A549 (cell line): Measurements from ENCODE around the gene SAPCD2. TPM values are rescaled to one million over a fixed set of nuclear protein-coding genes. Genes with fewer than 3 reads are reported as not detected.

Experiments
- ATAC-seq, 2 experiments: fragments of 200-7000 bp in 1 of 2; fragments of >200 bp in 1 of 2; cut with Nextera tagmentation in 1 of 2; cut with Tn5 transposase in 1 of 2; 3 replicates each; pipeline versions ENCODE4 v1.8.0 to v1.9.1; 2018 to 2020; ENCODE audit warnings: mild to moderate bottlenecking in 1 of 2, moderate library complexity in 1 of 2
- CTCF ChIA-PET: fragments of 300-600 bp; sonication (Branson Sonifier 250); formaldehyde crosslinking; extraction: SDS; loops from one replicate; lab custom pipeline; 2021; ENCODE audit warnings: antibody characterized with exemption, inconsistent platforms; lab: Yijun Ruan, JAX
- POLR2A ChIA-PET: fragments of 350-600 bp; formaldehyde crosslinking; extraction: SDS; loops from one replicate; lab custom pipeline; 2021; ENCODE audit warnings: antibody characterized with exemption, inconsistent platforms; lab: Yijun Ruan, JAX
- DNase-seq, 2 experiments: peaks; one replicate each; pipeline versions ENCODE4 v3.0.0 to v3.0.0-alpha.2; 2011 to 2016; ENCODE audit warnings: low read depth in 1 of 2, low spot score in 1 of 2
- FAIRE-seq: peaks from 2 replicates; lab custom pipeline; 2011; peaks lifted over from hg19 to GRCh38; lab: Jason Lieb, UNC
- H3K27ac ChIP-seq, 2 experiments: fragments of >200 bp; sonication (Bioruptor Twin); formaldehyde crosslinking; 3 replicates each; pipeline ENCODE4 v1.5.1; 2016 to 2017
- H3K4me1 ChIP-seq: fragments of >200 bp; sonication (Bioruptor Twin); formaldehyde crosslinking; 3 replicates; pipeline ENCODE4 v1.6.1; 2016
- H3K4me2 ChIP-seq: fragments of >200 bp; sonication (Bioruptor Twin); formaldehyde crosslinking; 3 replicates; pipeline ENCODE4 v1.6.1; 2016
- H3K4me3 ChIP-seq: fragments of >200 bp; sonication (Bioruptor Twin); formaldehyde crosslinking; 3 replicates; pipeline ENCODE4 v1.5.1; 2016
- H3K9me3 ChIP-seq: fragments of >200 bp; sonication (Bioruptor Twin); formaldehyde crosslinking; 3 replicates; pipeline ENCODE4 v1.6.1; 2016
- CBX8 ChIP-seq: fragments of 200-600 bp; sonication (generic); IDR thresholded peaks from 2 replicates; pipeline ENCODE4 v1.6.1; 2016
- FOSB ChIP-seq: fragments of 250-450 bp; sonication (Bioruptor Pico); IDR thresholded peaks from 2 replicates; pipeline ENCODE4 v1.5.0; 2020; ENCODE audit warnings: mild to moderate bottlenecking, moderate library complexity
- FOSL2 ChIP-seq, 2 experiments: fragments of 450-650 bp in 1 of 2; fragments of >200 bp in 1 of 2; sonication (Bioruptor Twin) in 1 of 2; formaldehyde crosslinking; IDR thresholded peaks; 2 replicates each; pipeline versions ENCODE4 v1.5.0 to v1.6.1; 2016 to 2020; ENCODE audit warnings: mild to moderate bottlenecking in 1 of 2, moderate library complexity in 1 of 2
- HOXA7 ChIP-seq: fragments of 250-450 bp; sonication (Bioruptor Pico); IDR thresholded peaks from 2 replicates; pipeline ENCODE4 v1.5.0; 2020; ENCODE audit warnings: mild to moderate bottlenecking, moderate library complexity
- TP53 ChIP-seq: fragments of 250-450 bp; sonication (Bioruptor Pico); IDR thresholded peaks from 2 replicates; pipeline ENCODE4 v1.5.0; 2021; ENCODE audit warnings: mild to moderate bottlenecking, moderate library complexity
- ZNF302 ChIP-seq: fragments of 250-450 bp; sonication (Bioruptor Pico); IDR thresholded peaks from 2 replicates; pipeline ENCODE4 v1.9.0; 2021; ENCODE audit warnings: inconsistent platforms, mild to moderate bottlenecking, moderate library complexity
- WGBS: methylation state at CpG from one replicate; pipeline ENCODE4 v1.1.6; 2017; ENCODE audit errors: missing lambda C conversion rate; 5-methylcytosine and 5-hydroxymethylcytosine counted together
- polyA plus RNA-seq, 4 experiments: library from polyadenylated mRNA; depleted of rRNA in 3 of 4; stranded (reverse); fragments of >200 nt; fragmentation: RNase III in 1 of 4; extraction: RNeasy Plus Mini Kit Qiagen cat#74134 plus additional on column Dnase treatment in 1 of 4; gene quantifications; 2 replicates in 3 of 4; 3 replicates in 1 of 4; pipeline ENCODE4 v1.2.3, GENCODE V29; 2011 to 2017
- small RNA-seq, 6 experiments: library from RNA; depleted of rRNA; stranded (forward); fragments of <200 nt; gene quantifications; one replicate each; pipeline ENCODE3, GENCODE V24; 2012
- TF ChIP-seq, protein P1 (sequence below): IDR thresholded peaks from 2 replicates; pipeline ENCODE4 v1.6.1; 2012
- TF ChIP-seq, protein P2 (sequence below): fragments of >200 bp; sonication (Bioruptor Twin); formaldehyde crosslinking; IDR thresholded peaks from 3 replicates; pipeline ENCODE4 v1.6.1; 2016
- TF ChIP-seq, protein P3 (sequence below): IDR thresholded peaks from 2 replicates; pipeline ENCODE4 v1.6.1; 2012; ENCODE audit warnings: low read depth, borderline replicate concordance
- TF ChIP-seq, protein P4 (sequence below): IDR thresholded peaks from 2 replicates; pipeline ENCODE4 v1.6.1; 2012

SAPCD2 gene
- polyA plus RNA-seq, 2 of the 4 experiments (the other 2 are of a cell fraction), result 6.9 to 14.6 TPM

DNA sequence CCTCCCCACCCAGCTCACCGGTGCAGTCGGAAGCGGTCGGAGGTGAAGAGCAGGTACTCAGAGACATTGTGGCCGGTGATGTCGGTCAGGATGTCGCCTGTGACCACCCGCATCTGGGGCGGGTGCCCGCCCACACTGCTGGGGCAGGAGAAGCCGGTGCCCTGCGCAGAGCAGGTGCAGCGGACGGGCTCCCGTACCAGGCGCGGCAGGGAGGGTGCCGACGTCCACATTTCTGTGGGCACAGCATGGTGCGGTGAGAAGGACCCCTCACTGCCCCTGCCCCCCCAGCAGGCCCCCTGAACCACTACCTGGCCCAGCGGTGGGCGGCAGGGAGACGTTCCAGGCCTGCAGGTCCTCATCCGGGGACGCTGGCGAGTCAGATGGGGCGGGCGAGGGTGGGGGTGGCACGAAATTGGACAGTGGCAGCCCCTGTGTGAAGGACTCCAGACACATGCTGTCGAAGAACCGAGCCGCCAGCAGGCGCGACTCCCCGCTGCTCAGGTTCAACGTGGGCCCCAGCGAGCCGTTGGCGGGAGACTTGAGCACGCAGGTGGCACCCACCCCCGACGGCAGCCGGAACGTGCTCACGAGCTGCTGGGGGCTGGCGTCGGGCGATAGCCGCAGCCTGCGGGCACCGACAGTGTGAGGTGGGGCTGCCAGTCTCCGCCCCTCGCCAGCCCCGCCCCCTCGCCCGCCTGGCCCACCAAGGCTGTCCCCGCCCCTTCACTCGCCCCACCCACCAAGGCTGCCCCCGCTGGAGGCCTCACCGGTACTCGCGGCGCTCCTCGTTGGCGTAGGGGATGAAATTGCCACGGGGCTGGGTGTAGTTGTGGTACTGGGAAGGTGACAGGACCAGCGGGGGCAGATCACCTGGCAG, 57.4 kb downstream of the SAPCD2 start:
- Histone ChIP-seq H3K4me3 (no peak overlapping the region), H3K4me1 (no peaks in the 10 kb centered on the region), H3K4me2 (no peak overlapping the region), H3K27ac (no peak overlapping the region), H3K9me3 (no peaks in the 10 kb centered on the region)
- 0 out of 6 replicates have a peak, but pooled peaks of 1 of the 2 experiments have one; percentile 9 for ATAC-seq
- POLR2A ChIA-PET, result no interaction called here
- no peak for DNase-seq
- TF ChIP-seq FOSB (CRISPR knock-in tag), result no peak
- TF ChIP-seq CBX8, result no peak
- TF ChIP-seq, protein P1, sequence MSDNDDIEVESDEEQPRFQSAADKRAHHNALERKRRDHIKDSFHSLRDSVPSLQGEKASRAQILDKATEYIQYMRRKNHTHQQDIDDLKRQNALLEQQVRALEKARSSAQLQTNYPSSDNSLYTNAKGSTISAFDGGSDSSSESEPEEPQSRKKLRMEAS, result no peak
- TF ChIP-seq, protein P2, sequence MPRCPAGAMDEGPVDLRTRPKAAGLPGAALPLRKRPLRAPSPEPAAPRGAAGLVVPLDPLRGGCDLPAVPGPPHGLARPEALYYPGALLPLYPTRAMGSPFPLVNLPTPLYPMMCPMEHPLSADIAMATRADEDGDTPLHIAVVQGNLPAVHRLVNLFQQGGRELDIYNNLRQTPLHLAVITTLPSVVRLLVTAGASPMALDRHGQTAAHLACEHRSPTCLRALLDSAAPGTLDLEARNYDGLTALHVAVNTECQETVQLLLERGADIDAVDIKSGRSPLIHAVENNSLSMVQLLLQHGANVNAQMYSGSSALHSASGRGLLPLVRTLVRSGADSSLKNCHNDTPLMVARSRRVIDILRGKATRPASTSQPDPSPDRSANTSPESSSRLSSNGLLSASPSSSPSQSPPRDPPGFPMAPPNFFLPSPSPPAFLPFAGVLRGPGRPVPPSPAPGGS, result no peak
- TF ChIP-seq FOSL2 (IDR thresholded peaks at IDR 0.05), result no peak
- TF ChIP-seq FOSL2 (CRISPR knock-in tag; IDR thresholded peaks at IDR 0.05), result no peak
- TF ChIP-seq, protein P3, sequence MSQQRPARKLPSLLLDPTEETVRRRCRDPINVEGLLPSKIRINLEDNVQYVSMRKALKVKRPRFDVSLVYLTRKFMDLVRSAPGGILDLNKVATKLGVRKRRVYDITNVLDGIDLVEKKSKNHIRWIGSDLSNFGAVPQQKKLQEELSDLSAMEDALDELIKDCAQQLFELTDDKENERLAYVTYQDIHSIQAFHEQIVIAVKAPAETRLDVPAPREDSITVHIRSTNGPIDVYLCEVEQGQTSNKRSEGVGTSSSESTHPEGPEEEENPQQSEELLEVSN, result no peak
- TF ChIP-seq HOXA7 (CRISPR knock-in tag), result no peak
- TF ChIP-seq ZNF302 (CRISPR knock-in tag), result no peak
- TF ChIP-seq TP53 (CRISPR knock-in tag), result no peak
- TF ChIP-seq, protein P4, sequence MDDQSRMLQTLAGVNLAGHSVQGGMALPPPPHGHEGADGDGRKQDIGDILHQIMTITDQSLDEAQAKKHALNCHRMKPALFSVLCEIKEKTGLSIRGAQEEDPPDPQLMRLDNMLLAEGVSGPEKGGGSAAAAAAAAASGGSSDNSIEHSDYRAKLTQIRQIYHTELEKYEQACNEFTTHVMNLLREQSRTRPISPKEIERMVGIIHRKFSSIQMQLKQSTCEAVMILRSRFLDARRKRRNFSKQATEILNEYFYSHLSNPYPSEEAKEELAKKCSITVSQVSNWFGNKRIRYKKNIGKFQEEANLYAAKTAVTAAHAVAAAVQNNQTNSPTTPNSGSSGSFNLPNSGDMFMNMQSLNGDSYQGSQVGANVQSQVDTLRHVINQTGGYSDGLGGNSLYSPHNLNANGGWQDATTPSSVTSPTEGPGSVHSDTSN, result no peak
- no peak for FAIRE-seq
- 94% methylated on average over 29 of the region's 67 CpGs for WGBS
- CTCF ChIA-PET, result interaction anchor here (1.3 to 3.3 kb wide), 3 partner anchors 17 to 65 kb away, joined by 4 to 13 read pairs (median 12); no protein-coding TSS in a partner anchor

Small RNA genes within 50 kb of the gene (small RNA-seq; reads per million reads assigned to genes)
- gene RF00153, result 0 reads per million in 6 experiments

Other genes starting within 250 kb of the SAPCD2 start
Only the 30 nearest of the 36 such genes appear.
- gene TRAF2, start 184.0 kb downstream of the SAPCD2 start, polyA plus RNA-seq (2011; rRNA removed), result 23.8 and 24.5 TPM in 2 replicates
- gene TRAF2, start 184.0 kb downstream of the SAPCD2 start, polyA plus RNA-seq (2017; fragmentation: RNase III; extraction: RNeasy Plus Mini Kit Qiagen cat#74134 plus additional on column Dnase treatment), result 36.4 to 49.4 TPM (median 39.5 TPM) in 3 replicates
- 37.3 and 37.5 TPM in 2 replicates for gene FBXW5, start 125.8 kb downstream of the SAPCD2 start, polyA plus RNA-seq (2011; rRNA removed)
- gene FBXW5, start 125.8 kb downstream of the SAPCD2 start, polyA plus RNA-seq (2017; fragmentation: RNase III; extraction: RNeasy Plus Mini Kit Qiagen cat#74134 plus additional on column Dnase treatment), result 59.3 to 61.4 TPM (median 59.5 TPM) in 3 replicates
- gene C8G, start 125.3 kb downstream of the SAPCD2 start, polyA plus RNA-seq (2011; rRNA removed), result 0.41 and 0.45 TPM in 2 replicates
- gene C8G, start 125.3 kb downstream of the SAPCD2 start, polyA plus RNA-seq (2017; fragmentation: RNase III; extraction: RNeasy Plus Mini Kit Qiagen cat#74134 plus additional on column Dnase treatment), result 1.1 to 1.3 TPM (median 1.1 TPM) in 3 replicates
- gene LCN12, start 118.3 kb downstream of the SAPCD2 start, polyA plus RNA-seq (2011; rRNA removed), result 0.74 and 1.8 TPM in 2 replicates
- 2.8 to 3.6 TPM (median 3.0 TPM) in 3 replicates for gene LCN12, start 118.3 kb downstream of the SAPCD2 start, polyA plus RNA-seq (2017; fragmentation: RNase III; extraction: RNeasy Plus Mini Kit Qiagen cat#74134 plus additional on column Dnase treatment)
- 0.31 and 0.33 TPM in 2 replicates for gene PTGDS, start 93.1 kb downstream of the SAPCD2 start, polyA plus RNA-seq (2011; rRNA removed)
- 0.18 to 0.34 TPM (median 0.26 TPM) in 3 replicates for gene PTGDS, start 93.1 kb downstream of the SAPCD2 start, polyA plus RNA-seq (2017; fragmentation: RNase III; extraction: RNeasy Plus Mini Kit Qiagen cat#74134 plus additional on column Dnase treatment)
- 0.04 and 0.19 TPM in 2 replicates for gene LCNL1, start 87.6 kb downstream of the SAPCD2 start, polyA plus RNA-seq (2011; rRNA removed)
- 0.05 to 0.08 TPM (median 0.08 TPM) in 3 replicates for gene LCNL1, start 87.6 kb downstream of the SAPCD2 start, polyA plus RNA-seq (2017; fragmentation: RNase III; extraction: RNeasy Plus Mini Kit Qiagen cat#74134 plus additional on column Dnase treatment)
- 12.6 and 15.6 TPM in 2 replicates for gene PAXX, start 78.1 kb downstream of the SAPCD2 start, polyA plus RNA-seq (2011; rRNA removed)
- 50.7 to 57.0 TPM (median 53.2 TPM) in 3 replicates for gene PAXX, start 78.1 kb downstream of the SAPCD2 start, polyA plus RNA-seq (2017; fragmentation: RNase III; extraction: RNeasy Plus Mini Kit Qiagen cat#74134 plus additional on column Dnase treatment)
- gene CLIC3, start 74.0 kb downstream of the SAPCD2 start, polyA plus RNA-seq (2011; rRNA removed), result 0.33 and 0.61 TPM in 2 replicates
- 5.1 to 6.6 TPM (median 6.4 TPM) in 3 replicates for gene CLIC3, start 74.0 kb downstream of the SAPCD2 start, polyA plus RNA-seq (2017; fragmentation: RNase III; extraction: RNeasy Plus Mini Kit Qiagen cat#74134 plus additional on column Dnase treatment)
- gene ABCA2, start 42.3 kb downstream of the SAPCD2 start, polyA plus RNA-seq (2011; rRNA removed), result 8.3 and 10.1 TPM in 2 replicates
- gene ABCA2, start 42.3 kb downstream of the SAPCD2 start, polyA plus RNA-seq (2017; fragmentation: RNase III; extraction: RNeasy Plus Mini Kit Qiagen cat#74134 plus additional on column Dnase treatment), result 23.0 to 25.6 TPM (median 24.7 TPM) in 3 replicates
- gene FUT7, start 38.5 kb downstream of the SAPCD2 start, polyA plus RNA-seq (2011; rRNA removed), result not detected in 2 replicates
- gene FUT7, start 38.5 kb downstream of the SAPCD2 start, polyA plus RNA-seq (2017; fragmentation: RNase III; extraction: RNeasy Plus Mini Kit Qiagen cat#74134 plus additional on column Dnase treatment), result 0.07 TPM in 1 of 3 replicates, not detected in the others
- gene NPDC1, start 24.4 kb downstream of the SAPCD2 start, polyA plus RNA-seq (2011; rRNA removed), result 12.7 and 13.0 TPM in 2 replicates
- 33.2 to 40.6 TPM (median 40.2 TPM) in 3 replicates for gene NPDC1, start 24.4 kb downstream of the SAPCD2 start, polyA plus RNA-seq (2017; fragmentation: RNase III; extraction: RNeasy Plus Mini Kit Qiagen cat#74134 plus additional on column Dnase treatment)
- 0.75 and 2.3 TPM in 2 replicates for gene ENTPD2, start 16.5 kb downstream of the SAPCD2 start, polyA plus RNA-seq (2011; rRNA removed)
- gene ENTPD2, start 16.5 kb downstream of the SAPCD2 start, polyA plus RNA-seq (2017; fragmentation: RNase III; extraction: RNeasy Plus Mini Kit Qiagen cat#74134 plus additional on column Dnase treatment), result 0.71 to 1.2 TPM (median 1.1 TPM) in 3 replicates
- gene UAP1L1, start 7.0 kb upstream of the SAPCD2 start, polyA plus RNA-seq (2011; rRNA removed), result 1.2 and 1.9 TPM in 2 replicates
- 4.8 to 7.8 TPM (median 6.0 TPM) in 3 replicates for gene UAP1L1, start 7.0 kb upstream of the SAPCD2 start, polyA plus RNA-seq (2017; fragmentation: RNase III; extraction: RNeasy Plus Mini Kit Qiagen cat#74134 plus additional on column Dnase treatment)
- gene MAN1B1, start 16.4 kb upstream of the SAPCD2 start, polyA plus RNA-seq (2011; rRNA removed), result 31.7 and 47.8 TPM in 2 replicates
- 45.1 to 48.6 TPM (median 47.0 TPM) in 3 replicates for gene MAN1B1, start 16.4 kb upstream of the SAPCD2 start, polyA plus RNA-seq (2017; fragmentation: RNase III; extraction: RNeasy Plus Mini Kit Qiagen cat#74134 plus additional on column Dnase treatment)
- 27.6 and 36.0 TPM in 2 replicates for gene DPP7, start 44.2 kb upstream of the SAPCD2 start, polyA plus RNA-seq (2011; rRNA removed)
- 61.3 to 71.8 TPM (median 68.5 TPM) in 3 replicates for gene DPP7, start 44.2 kb upstream of the SAPCD2 start, polyA plus RNA-seq (2017; fragmentation: RNase III; extraction: RNeasy Plus Mini Kit Qiagen cat#74134 plus additional on column Dnase treatment)
- gene GRIN1, start 68.6 kb upstream of the SAPCD2 start, polyA plus RNA-seq (2011; rRNA removed), result 0.11 and 0.13 TPM in 2 replicates
- gene GRIN1, start 68.6 kb upstream of the SAPCD2 start, polyA plus RNA-seq (2017; fragmentation: RNase III; extraction: RNeasy Plus Mini Kit Qiagen cat#74134 plus additional on column Dnase treatment), result 0.30 to 0.51 TPM (median 0.45 TPM) in 3 replicates
- 0.08 and 0.09 TPM in 2 replicates for gene LRRC26, start 99.5 kb upstream of the SAPCD2 start, polyA plus RNA-seq (2011; rRNA removed)
- gene LRRC26, start 99.5 kb upstream of the SAPCD2 start, polyA plus RNA-seq (2017; fragmentation: RNase III; extraction: RNeasy Plus Mini Kit Qiagen cat#74134 plus additional on column Dnase treatment), result 0.80 to 1.2 TPM (median 1.0 TPM) in 3 replicates
- not detected in 2 replicates for gene TMEM210, start 101.5 kb upstream of the SAPCD2 start, polyA plus RNA-seq (2011; rRNA removed)
- gene TMEM210, start 101.5 kb upstream of the SAPCD2 start, polyA plus RNA-seq (2017; fragmentation: RNase III; extraction: RNeasy Plus Mini Kit Qiagen cat#74134 plus additional on column Dnase treatment), result not detected in 3 replicates
- gene ANAPC2, start 118.0 kb upstream of the SAPCD2 start, polyA plus RNA-seq (2011; rRNA removed), result 17.5 and 22.3 TPM in 2 replicates
- gene ANAPC2, start 118.0 kb upstream of the SAPCD2 start, polyA plus RNA-seq (2017; fragmentation: RNase III; extraction: RNeasy Plus Mini Kit Qiagen cat#74134 plus additional on column Dnase treatment), result 35.4 to 40.7 TPM (median 39.9 TPM) in 3 replicates
- gene SSNA1, start 118.1 kb upstream of the SAPCD2 start, polyA plus RNA-seq (2011; rRNA removed), result 52.6 and 54.1 TPM in 2 replicates
- 89.2 to 102 TPM (median 102 TPM) in 3 replicates for gene SSNA1, start 118.1 kb upstream of the SAPCD2 start, polyA plus RNA-seq (2017; fragmentation: RNase III; extraction: RNeasy Plus Mini Kit Qiagen cat#74134 plus additional on column Dnase treatment)
- gene TPRN, start 130.2 kb upstream of the SAPCD2 start, polyA plus RNA-seq (2011; rRNA removed), result 2.1 and 2.4 TPM in 2 replicates
- gene TPRN, start 130.2 kb upstream of the SAPCD2 start, polyA plus RNA-seq (2017; fragmentation: RNase III; extraction: RNeasy Plus Mini Kit Qiagen cat#74134 plus additional on column Dnase treatment), result 5.3 to 6.5 TPM (median 6.3 TPM) in 3 replicates
- 47.3 and 51.8 TPM in 2 replicates for gene TMEM203, start 135.1 kb upstream of the SAPCD2 start, polyA plus RNA-seq (2011; rRNA removed)
- gene TMEM203, start 135.1 kb upstream of the SAPCD2 start, polyA plus RNA-seq (2017; fragmentation: RNase III; extraction: RNeasy Plus Mini Kit Qiagen cat#74134 plus additional on column Dnase treatment), result 29.2 to 31.0 TPM (median 31.0 TPM) in 3 replicates
- gene NDOR1, start 135.1 kb upstream of the SAPCD2 start, polyA plus RNA-seq (2011; rRNA removed), result 5.6 and 6.4 TPM in 2 replicates
- 17.9 to 19.5 TPM (median 17.9 TPM) in 3 replicates for gene NDOR1, start 135.1 kb upstream of the SAPCD2 start, polyA plus RNA-seq (2017; fragmentation: RNase III; extraction: RNeasy Plus Mini Kit Qiagen cat#74134 plus additional on column Dnase treatment)
- 0.06 and 0.29 TPM in 2 replicates for gene RNF208, start 151.7 kb upstream of the SAPCD2 start, polyA plus RNA-seq (2011; rRNA removed)
- 1.0 to 1.7 TPM (median 1.7 TPM) in 3 replicates for gene RNF208, start 151.7 kb upstream of the SAPCD2 start, polyA plus RNA-seq (2017; fragmentation: RNase III; extraction: RNeasy Plus Mini Kit Qiagen cat#74134 plus additional on column Dnase treatment)
- gene CYSRT1, start 154.6 kb upstream of the SAPCD2 start, polyA plus RNA-seq (2011; rRNA removed), result 0.30 and 0.32 TPM in 2 replicates
- 0.81 to 1.0 TPM (median 0.87 TPM) in 3 replicates for gene CYSRT1, start 154.6 kb upstream of the SAPCD2 start, polyA plus RNA-seq (2017; fragmentation: RNase III; extraction: RNeasy Plus Mini Kit Qiagen cat#74134 plus additional on column Dnase treatment)
- not detected in 2 replicates for gene RNF224, start 156.9 kb upstream of the SAPCD2 start, polyA plus RNA-seq (2011; rRNA removed)
- 0.04 to 0.07 TPM (median 0.07 TPM) in 3 replicates for gene RNF224, start 156.9 kb upstream of the SAPCD2 start, polyA plus RNA-seq (2017; fragmentation: RNase III; extraction: RNeasy Plus Mini Kit Qiagen cat#74134 plus additional on column Dnase treatment)
- gene SLC34A3, start 160.3 kb upstream of the SAPCD2 start, polyA plus RNA-seq (2011; rRNA removed), result not detected in 2 replicates
- gene SLC34A3, start 160.3 kb upstream of the SAPCD2 start, polyA plus RNA-seq (2017; fragmentation: RNase III; extraction: RNeasy Plus Mini Kit Qiagen cat#74134 plus additional on column Dnase treatment), result 0.04 to 0.05 TPM (median 0.05 TPM) in 3 replicates
- gene TUBB4B, start 170.7 kb upstream of the SAPCD2 start, polyA plus RNA-seq (2011; rRNA removed), result 256 and 268 TPM in 2 replicates
- gene TUBB4B, start 170.7 kb upstream of the SAPCD2 start, polyA plus RNA-seq (2017; fragmentation: RNase III; extraction: RNeasy Plus Mini Kit Qiagen cat#74134 plus additional on column Dnase treatment), result 646 to 795 TPM (median 671 TPM) in 3 replicates
- not detected in 2 replicates for gene STPG3, start 180.7 kb upstream of the SAPCD2 start, polyA plus RNA-seq (2011; rRNA removed)
- not detected in 3 replicates for gene STPG3, start 180.7 kb upstream of the SAPCD2 start, polyA plus RNA-seq (2017; fragmentation: RNase III; extraction: RNeasy Plus Mini Kit Qiagen cat#74134 plus additional on column Dnase treatment)
- gene NELFB, start 184.8 kb upstream of the SAPCD2 start, polyA plus RNA-seq (2011; rRNA removed), result 31.8 and 33.8 TPM in 2 replicates
- 44.4 to 46.3 TPM (median 45.3 TPM) in 3 replicates for gene NELFB, start 184.8 kb upstream of the SAPCD2 start, polyA plus RNA-seq (2017; fragmentation: RNase III; extraction: RNeasy Plus Mini Kit Qiagen cat#74134 plus additional on column Dnase treatment)